GM21447 (cell line): Measurements from ENCODE around the gene SOHLH1.

Source experiments
- ATAC-seq: cut with Tn5 transposase; IDR thresholded peaks from one replicate; pipeline ENCODE4 v1.9.1; 2021; ENCODE audit not compliant: unreplicated experiment

Gene SOHLH1

DNA sequence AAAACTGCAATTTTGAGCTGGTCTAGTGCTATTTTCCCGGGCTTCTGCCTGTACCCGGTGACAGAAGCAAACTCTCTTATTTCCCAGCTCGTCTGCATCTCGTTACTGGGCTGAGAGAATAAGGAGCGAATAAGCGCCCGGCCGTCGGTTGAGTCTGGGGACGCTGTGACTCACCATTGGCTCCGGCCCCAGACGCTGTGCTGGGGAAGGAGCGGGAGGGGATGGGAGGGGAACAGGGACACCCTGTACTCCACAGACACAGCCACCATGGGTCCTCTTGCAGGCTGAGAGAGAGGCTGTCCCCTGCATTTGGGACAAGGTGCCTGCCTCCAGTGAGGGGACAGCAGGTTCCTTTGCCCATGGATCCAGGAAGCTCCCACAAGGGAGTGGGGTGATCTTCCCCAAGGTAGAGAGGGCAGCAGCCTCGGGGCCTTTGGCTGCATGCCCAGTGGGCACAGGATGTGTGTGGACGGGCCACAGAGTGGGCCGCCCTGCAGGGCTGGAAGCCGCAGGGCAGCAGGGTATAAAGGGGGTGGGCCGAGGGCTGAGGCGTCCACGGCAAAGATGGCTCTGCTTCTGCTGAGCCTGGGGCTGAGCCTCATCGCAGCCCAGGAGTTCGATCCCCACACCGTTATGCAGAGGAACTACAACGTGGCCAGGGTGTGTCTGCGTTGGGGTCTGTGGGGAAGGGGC lies 36.4 kb downstream of the SOHLH1 start, which contains the start of gene LCN9:
Gene LCN9, plus strand, starts transcription at position 552 of the 693 bp plus-strand sequence. Its CDS starts 13 bp downstream, at position 565.
- ATAC-seq, result no peak

GRCh38 chr9:135661816-135662560 lies 37.3 kb downstream of the SOHLH1 start:
- ATAC-seq, result no peak

GRCh38 chr9:135660407-135660806 lies 38.9 kb downstream of the SOHLH1 start:
- ATAC-seq, result no peak

DNA sequence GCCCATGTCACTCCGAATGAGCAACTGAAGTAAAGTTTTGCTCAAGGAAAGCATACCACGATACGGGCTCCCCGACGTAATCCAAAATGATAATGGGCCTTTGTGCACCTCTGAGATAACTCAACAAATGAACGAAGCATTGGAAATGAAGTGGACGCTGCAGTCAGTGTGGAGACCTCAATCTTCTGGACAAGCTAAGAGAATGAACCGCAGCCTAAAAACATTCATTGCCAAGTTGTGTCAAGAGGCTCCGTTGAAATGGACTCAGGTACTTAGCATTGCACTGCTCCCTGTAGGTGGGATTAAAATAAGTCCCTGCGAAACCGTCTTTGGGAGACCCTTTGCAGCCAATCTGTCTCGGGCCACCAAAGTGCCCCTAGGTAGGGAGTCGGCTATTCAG lies 40.0 kb downstream of the SOHLH1 start:
- no peak for ATAC-seq

GRCh38 chr9:135657416-135657815 lies 41.9 kb downstream of the SOHLH1 start:
- ATAC-seq, result no peak

GRCh38 chr9:135655317-135655716 lies 44.0 kb downstream of the SOHLH1 start:
- no peak for ATAC-seq

DNA sequence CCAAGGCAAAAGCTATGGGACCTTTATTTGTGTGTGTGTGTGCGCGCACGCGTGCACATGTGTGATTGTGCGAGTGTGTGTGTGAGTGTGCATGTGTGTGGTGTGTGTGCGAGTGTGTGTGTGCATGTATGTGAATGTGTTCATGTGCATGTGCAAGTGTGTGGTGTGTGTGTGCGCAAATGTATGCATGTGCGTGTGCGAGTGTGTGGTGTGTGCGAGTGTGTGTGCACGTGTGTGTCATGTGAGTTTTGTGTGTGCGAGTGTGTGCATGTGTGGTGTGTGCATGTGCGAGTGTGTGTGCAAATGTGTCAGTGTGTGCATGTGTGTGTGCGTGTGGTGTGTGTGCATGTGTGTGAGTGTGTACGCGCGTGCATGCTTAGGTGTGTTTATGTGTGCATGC lies 48.9 kb downstream of the SOHLH1 start:
- ATAC-seq, result no peak

DNA sequence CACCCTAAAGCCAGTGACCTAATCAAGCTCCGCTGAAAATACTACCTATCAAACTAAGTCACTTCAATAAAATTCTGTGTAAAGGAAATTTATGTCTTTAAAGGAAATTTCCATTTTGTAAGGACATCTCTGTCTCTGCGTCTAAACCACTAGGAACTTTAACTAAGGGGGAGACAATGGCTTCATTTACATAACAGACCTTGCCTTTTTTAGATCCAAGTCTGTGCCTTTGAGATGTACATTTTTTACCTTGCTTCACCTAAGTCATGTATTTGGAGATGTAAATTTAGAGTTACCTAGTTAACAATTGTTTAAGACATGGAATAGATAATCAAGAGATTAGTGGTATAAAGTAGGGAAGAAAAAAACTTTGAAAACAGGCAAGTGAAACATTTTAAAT lies 49.8 kb downstream of the SOHLH1 start:
- ATAC-seq, result no peak

DNA sequence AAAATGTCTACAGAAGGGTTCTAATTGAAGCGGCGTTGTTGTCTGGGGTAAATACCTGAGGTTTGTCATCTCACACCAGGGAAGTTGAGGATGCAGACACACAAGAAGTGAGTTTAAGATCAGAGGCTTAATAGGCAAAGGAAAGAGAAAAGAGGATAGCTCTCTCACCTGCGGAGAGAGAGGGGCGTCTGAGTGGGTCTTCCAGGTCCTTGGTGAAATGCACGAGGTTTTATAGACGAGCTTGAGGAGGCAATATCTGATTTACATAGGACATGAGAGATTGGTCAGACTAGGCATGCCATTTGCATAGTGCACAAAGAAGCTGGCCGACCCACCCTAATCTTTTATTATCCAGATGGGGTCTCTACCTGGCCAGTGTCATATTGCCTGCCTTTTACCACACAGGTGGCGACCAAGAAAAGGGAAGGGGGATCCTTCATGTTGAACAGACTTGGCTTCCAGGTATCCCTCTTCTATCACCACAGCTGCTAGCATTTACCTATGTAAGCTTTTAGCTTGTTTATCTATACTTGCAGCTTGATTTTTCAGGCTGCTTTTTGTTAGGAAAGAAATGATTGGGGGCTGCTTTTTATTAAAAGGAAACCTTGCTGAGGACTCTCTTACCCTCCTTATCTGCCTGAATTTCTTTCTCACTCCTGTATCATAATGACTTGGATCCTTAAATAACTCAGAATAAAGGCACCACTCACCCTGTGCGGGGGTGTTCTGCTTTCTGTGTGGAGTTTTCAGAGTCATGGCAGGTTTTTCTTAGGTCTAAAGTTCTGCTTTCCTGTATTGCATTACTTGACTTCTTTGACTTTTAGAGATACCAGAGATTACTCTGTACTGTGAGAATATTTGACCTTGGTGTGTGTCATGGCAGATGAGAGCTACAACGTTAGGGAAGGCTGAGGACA lies 50.5 kb downstream of the SOHLH1 start:
- ATAC-seq, result no peak

- ATAC-seq, result no peak
Observed at GRCh38 chr9:135647884-135648283, 51.4 kb downstream of the SOHLH1 start.

DNA sequence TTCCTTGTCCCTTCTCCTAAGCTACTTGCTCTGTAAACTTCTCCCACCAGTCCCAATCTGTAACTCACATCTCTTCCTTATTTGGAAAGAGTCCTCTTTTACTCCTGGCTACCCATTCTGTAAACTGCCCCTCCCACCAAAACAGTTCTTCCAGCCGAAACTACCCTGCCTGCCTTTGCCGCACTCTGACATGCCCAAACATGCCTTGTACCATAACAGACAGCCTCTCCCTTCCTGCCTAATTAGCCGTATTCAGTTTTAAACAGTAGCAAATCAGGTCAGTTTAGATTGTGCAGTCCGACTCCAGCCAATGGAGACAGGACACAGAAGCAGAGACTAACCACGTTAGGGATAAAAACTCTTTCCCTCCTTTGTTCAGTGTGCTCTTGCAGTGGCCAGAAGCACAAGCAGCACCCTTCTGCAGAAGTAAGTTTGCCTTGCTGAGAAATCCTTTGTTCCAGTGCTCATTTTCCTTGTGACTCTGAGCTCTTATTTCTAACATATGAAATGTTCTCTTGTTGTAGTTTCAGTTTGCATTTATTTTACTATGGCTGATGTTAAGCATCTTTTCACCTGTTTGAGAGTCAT lies 54.6 kb downstream of the SOHLH1 start:
- ATAC-seq, result no peak
